ENCODE data around the gene ADGRV1.

GRCh38 chr5:90909940-90910339 is 351.3 kb downstream of the ADGRV1 start:
- TF ChIP-seq CTCF (IDR thresholded peaks at IDR 0.05) (no peak), EP300 (IDR thresholded peaks at IDR 0.05) (no peak)
